ENCODE results near the gene IMP4.

GRCh38 chr2:130368786-130369185, 26.1 kb downstream of the IMP4 start:
- TF ChIP-seq, protein P1, sequence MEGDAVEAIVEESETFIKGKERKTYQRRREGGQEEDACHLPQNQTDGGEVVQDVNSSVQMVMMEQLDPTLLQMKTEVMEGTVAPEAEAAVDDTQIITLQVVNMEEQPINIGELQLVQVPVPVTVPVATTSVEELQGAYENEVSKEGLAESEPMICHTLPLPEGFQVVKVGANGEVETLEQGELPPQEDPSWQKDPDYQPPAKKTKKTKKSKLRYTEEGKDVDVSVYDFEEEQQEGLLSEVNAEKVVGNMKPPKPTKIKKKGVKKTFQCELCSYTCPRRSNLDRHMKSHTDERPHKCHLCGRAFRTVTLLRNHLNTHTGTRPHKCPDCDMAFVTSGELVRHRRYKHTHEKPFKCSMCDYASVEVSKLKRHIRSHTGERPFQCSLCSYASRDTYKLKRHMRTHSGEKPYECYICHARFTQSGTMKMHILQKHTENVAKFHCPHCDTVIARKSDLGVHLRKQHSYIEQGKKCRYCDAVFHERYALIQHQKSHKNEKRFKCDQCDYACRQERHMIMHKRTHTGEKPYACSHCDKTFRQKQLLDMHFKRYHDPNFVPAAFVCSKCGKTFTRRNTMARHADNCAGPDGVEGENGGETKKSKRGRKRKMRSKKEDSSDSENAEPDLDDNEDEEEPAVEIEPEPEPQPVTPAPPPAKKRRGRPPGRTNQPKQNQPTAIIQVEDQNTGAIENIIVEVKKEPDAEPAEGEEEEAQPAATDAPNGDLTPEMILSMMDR (IDR thresholded peaks at IDR 0.05) = no peak
- no peak for TF ChIP-seq POLR2A (IDR thresholded peaks at IDR 0.05)
